GM12878 (cell line): ENCODE results near the gene LIN37. TPM values are rescaled to one million over a fixed set of nuclear protein-coding genes. Genes with fewer than 3 reads are reported as not detected.

Source experiments
- ATAC-seq: fragments of 200-7000 bp; cut with Tn5 transposase; 3 replicates; pipeline ENCODE4 v1.9.1; 2020; ENCODE audit warnings: mild to moderate bottlenecking, moderate library complexity
- BruUV-seq: library from RNA; stranded (reverse); fragments of 400-500 nt; replicated peaks from 2 replicates; lab custom pipeline; 2021; lab: Mats Ljungman, UMichigan
- CTCF ChIA-PET: fragments of 300-600 bp; sonication (Branson Sonifier 250); formaldehyde crosslinking; extraction: SDS; loops from one replicate; lab custom pipeline; 2021; ENCODE audit warnings: inconsistent platforms; lab: Yijun Ruan, JAX
- POLR2A ChIA-PET: fragments of 350-600 bp; formaldehyde crosslinking; extraction: SDS; loops from one replicate; lab custom pipeline; 2021; ENCODE audit warnings: inconsistent platforms; lab: Charles Lee
- RAD21 ChIA-PET: fragments of 300-600 bp; sonication (Branson Sonifier 250); formaldehyde crosslinking; loops from one replicate; lab custom pipeline; 2023; ENCODE audit warnings: antibody characterized with exemption; ENCODE audit not compliant: unreplicated experiment; lab: Charles Lee
- SMC1A ChIA-PET: fragments of 300-600 bp; sonication (Branson Sonifier 250); formaldehyde crosslinking; loops from one replicate; lab custom pipeline; 2023; ENCODE audit not compliant: unreplicated experiment, uncharacterized antibody; lab: Charles Lee
- DNase-seq: peaks from one replicate; pipeline ENCODE4 v3.0.0-alpha.2; 2011; ENCODE audit warnings: low read depth, low spot score
- FAIRE-seq: peaks from 3 replicates; lab custom pipeline; 2011; peaks lifted over from hg19 to GRCh38; lab: Jason Lieb, UNC
- H2AFZ ChIP-seq: 2 replicates; pipeline ENCODE4 v1.6.0; 2011; ENCODE audit warnings: low read depth, low read length, control low read depth; ENCODE audit not compliant: control insufficient read depth
- H3K27ac ChIP-seq: 2 replicates; pipeline ENCODE4 v1.5.1; 2011; ENCODE audit warnings: control low read depth; ENCODE audit not compliant: control insufficient read depth, insufficient read depth
- H3K27me3 ChIP-seq, 2 experiments: replicated peaks in 1 of 2; 2 replicates each; pipeline versions ENCODE4 v1.6.0 to v1.6.1; 2011; ENCODE audit warnings: low read length in 1 of 2; ENCODE audit not compliant: control insufficient read depth in 2 of 2, insufficient read depth in 2 of 2
- H3K36me3 ChIP-seq, 2 experiments: 2 replicates each; pipeline ENCODE4 v1.5.1; 2011; ENCODE audit warnings: low read length in 1 of 2; ENCODE audit not compliant: control insufficient read depth in 2 of 2, insufficient read depth in 2 of 2
- H3K4me1 ChIP-seq: 2 replicates; pipeline ENCODE4 v1.6.1; 2011; ENCODE audit warnings: mild to moderate bottlenecking, low read length, moderate library complexity, mixed read lengths; ENCODE audit not compliant: control insufficient read depth, insufficient read depth
- H3K4me2 ChIP-seq: 2 replicates; pipeline ENCODE4 v1.6.0; 2011; ENCODE audit warnings: control low read depth; ENCODE audit not compliant: control insufficient read depth, insufficient read depth
- H3K4me3 ChIP-seq: fragments of 200-600 bp; sonication (generic); 2 replicates; pipeline ENCODE4 v1.5.1; 2016
- H3K79me2 ChIP-seq: 2 replicates; pipeline ENCODE4 v1.6.0; 2011; ENCODE audit warnings: low read length; ENCODE audit not compliant: control insufficient read depth, insufficient read depth
- H3K9ac ChIP-seq: 2 replicates; pipeline ENCODE4 v1.8.0; 2011; ENCODE audit warnings: low read length, control low read depth, mixed read lengths; ENCODE audit not compliant: control insufficient read depth, insufficient read depth
- H3K9me3 ChIP-seq: replicated peaks from 3 replicates; pipeline ENCODE4 v1.5.1; 2011; ENCODE audit warnings: mild to moderate bottlenecking, low read length; ENCODE audit not compliant: control insufficient read depth, insufficient read depth
- H4K20me1 ChIP-seq: 2 replicates; pipeline ENCODE4 v1.6.0; 2011; ENCODE audit not compliant: control insufficient read depth, insufficient read depth
- HDAC6 ChIP-seq: fragments of 200-600 bp; sonication (generic); IDR thresholded peaks from one replicate; pipeline ENCODE4 v1.8.0; 2017; ENCODE audit warnings: antibody characterized with exemption; ENCODE audit not compliant: unreplicated experiment
- MXI1 ChIP-seq: fragments of 150-350 bp; IDR thresholded peaks from 2 replicates; pipeline ENCODE4 v1.6.1; 2011; ENCODE audit warnings: low read depth, mild to moderate bottlenecking, inconsistent platforms, low read length, improper control_type of control experiment
- NFYB ChIP-seq: IDR thresholded peaks from 2 replicates; pipeline ENCODE4 v1.6.1; 2011; ENCODE audit warnings: low read depth, mild to moderate bottlenecking, low read length, improper control_type of control experiment, moderate library complexity; ENCODE audit not compliant: insufficient read depth
- SMARCA5 ChIP-seq: fragments of 450-650 bp; IDR thresholded peaks from 2 replicates; pipeline ENCODE4 v1.6.1; 2017; ENCODE audit warnings: mild to moderate bottlenecking
- SMC3 ChIP-seq: IDR thresholded peaks from 2 replicates; pipeline ENCODE4 v1.6.1; 2011; ENCODE audit warnings: low read length, improper control_type of control experiment, borderline replicate concordance
- SUZ12 ChIP-seq: fragments of 200-600 bp; sonication (generic); IDR thresholded peaks from one replicate; pipeline ENCODE4 v1.6.1; 2018; ENCODE audit warnings: antibody characterized with exemption, mild to moderate bottlenecking; ENCODE audit not compliant: unreplicated experiment
- WGBS: methylation state at CpG from one replicate; pipeline ENCODE4 v1.1.6; 2016; ENCODE audit warnings: low lambda C conversion rate; ENCODE audit not compliant: insufficient replicate concordance, insufficient coverage; ENCODE audit errors: missing lambda C conversion rate; 5-methylcytosine and 5-hydroxymethylcytosine counted together
- in situ Hi-C: fragments of 300-500 bp; cut with MboI; formaldehyde crosslinking; loops from 9 replicates; pipeline ENCODE4 v1.14.3; 2018; ENCODE audit warnings: mixed read lengths
- intact Hi-C: fragments of 100-400 bp; cut with micrococcal nuclease; formaldehyde crosslinking; loops from one replicate; pipeline ENCODE4 v1.14.2; 2022; ENCODE audit not compliant: unreplicated experiment
- polyA plus RNA-seq, 11 experiments: library from polyadenylated mRNA; depleted of rRNA in 4 of 11; unstranded in 6 of 11; stranded (reverse) in 5 of 11; fragments of >200 nt; fragmentation: Nextera tagmentation in 4 of 11; fragmentation: Illumina TruSeq in 1 of 11; extraction: Ambion mirVana in 4 of 11; extraction: Trizol in 1 of 11; gene quantifications; 1 replicate in 1 of 11; 2 replicates in 10 of 11; pipeline versions ENCODE4 v1.2.1 to v1.2.3, GENCODE V29; 2011 to 2016; ENCODE audit warnings: inconsistent platforms in 2 of 11, missing spikeins in 2 of 11, low read depth in 1 of 11
- total RNA-seq, 4 experiments: library from RNA; depleted of rRNA in 3 of 4; stranded (reverse); fragments of >200 nt in 3 of 4; fragmentation: Illumina TruSeq in 1 of 4; extraction: Trizol in 1 of 4; gene quantifications; 2 replicates each; pipeline versions ENCODE4 v1.2.1 to v1.2.3, GENCODE V29; 2013 to 2021

LIN37 gene
- total and polyA plus RNA-seq, 10 of the 15 experiments (the other 5 are each of a cell fraction or from before 2014, with no cell fraction given), result 0.69 to 11.9 (median 7.6) TPM

GRCh38 chr19:35764432-35765315 lies 16.3 kb downstream of the LIN37 start:
- no peaks in the 10 kb centered on the region for H3K4me1 ChIP-seq
- ChIA-PET SMC1A (no interaction called here), POLR2A (interaction anchor here (0.6 kb wide), 1 partner anchor 18 kb away, joined by 6 read pairs; no protein-coding TSS in a partner anchor), RAD21 (interaction anchor here (0.5 kb wide), 1 partner anchor 21 kb away, joined by 3 read pairs; no protein-coding TSS in a partner anchor), CTCF (no interaction called here)
- H3K4me3 ChIP-seq, result no peak overlapping the region
- 95% methylated on average over 17 of the region's 17 CpGs for WGBS
- no peaks in the 10 kb centered on the region for H3K9me3 ChIP-seq
- DNase-seq (no peak), ATAC-seq (no peak), FAIRE-seq (no peak)
- H3K36me3 ChIP-seq, result peaks cover 1 to 13% of the 10 kb centered on the region in 2 experiments; a peak in 2 of 4 replicates
- no peak for TF ChIP-seq SMC3
- TF ChIP-seq MXI1, result no peak
- no peak for TF ChIP-seq SMARCA5
- no peak for TF ChIP-seq NFYB
- TF ChIP-seq SUZ12, result no peak
- no peak for TF ChIP-seq HDAC6
- no peak overlapping the region for H3K27ac ChIP-seq
- H2AFZ ChIP-seq, result no peak overlapping the region
- no TSS peak for BruUV-seq
- intact Hi-C loops (no loop called here), in situ Hi-C loops (no loop called here)
- no peak overlapping the region for H3K9ac ChIP-seq
- no peak overlapping the region for H3K4me2 ChIP-seq
- no peaks in the 10 kb centered on the region for H4K20me1 ChIP-seq
- no peaks in the 10 kb centered on the region for H3K27me3 ChIP-seq
- H3K79me2 ChIP-seq, result no peaks in the 10 kb centered on the region
